IgD-negative memory B cell (primary cell): ENCODE measurements around the gene FAM20C. TPM values are rescaled to one million over a fixed set of nuclear protein-coding genes. Genes with fewer than 3 reads are reported as not detected.
"Not testable (repeated sequence)": the region's sequence is repeated elsewhere in the genome, so short reads cannot be mapped to it uniquely, and the experiment has no call there.

Experiments
- H3K27ac Mint-ChIP-seq, 3 donors: one replicate each; pipeline ENCODE4 v1.8.0; 2020 to 2022; ENCODE audit warnings: mild to moderate bottlenecking in 3 of 3, mixed read lengths in 3 of 3, moderate library complexity in 1 of 3
- H3K27me3 Mint-ChIP-seq: one replicate; pipeline ENCODE4 v1.8.0; 2021; ENCODE audit warnings: mixed read lengths
- H3K36me3 Mint-ChIP-seq: one replicate; pipeline ENCODE4 v1.8.0; 2020; ENCODE audit warnings: mild to moderate bottlenecking, mixed read lengths
- H3K4me1 Mint-ChIP-seq, 3 donors: one replicate each; pipeline ENCODE4 v1.8.0; 2020 to 2022; ENCODE audit warnings: mixed read lengths in 3 of 3, mild to moderate bottlenecking in 1 of 3
- H3K4me3 Mint-ChIP-seq, 4 donors: one replicate each; pipeline ENCODE4 v1.8.0; 2020 to 2022; ENCODE audit warnings: mild to moderate bottlenecking in 4 of 4, mixed read lengths in 4 of 4, moderate library complexity in 3 of 4
- H3K9me3 Mint-ChIP-seq, 3 donors: one replicate each; pipeline ENCODE4 v1.8.0; 2020 to 2021; ENCODE audit warnings: mixed read lengths in 3 of 3, mild to moderate bottlenecking in 1 of 3
- polyA plus RNA-seq: library from polyadenylated mRNA; unstranded; fragments of 300-500 nt; fragmentation: Illumina TruSeq; gene quantifications from one replicate; pipeline ENCODE4 v1.2.3, GENCODE V29; 2021

FAM20C gene
- polyA plus RNA-seq, 1 donor from 2014 or later, result not detected

DNA sequence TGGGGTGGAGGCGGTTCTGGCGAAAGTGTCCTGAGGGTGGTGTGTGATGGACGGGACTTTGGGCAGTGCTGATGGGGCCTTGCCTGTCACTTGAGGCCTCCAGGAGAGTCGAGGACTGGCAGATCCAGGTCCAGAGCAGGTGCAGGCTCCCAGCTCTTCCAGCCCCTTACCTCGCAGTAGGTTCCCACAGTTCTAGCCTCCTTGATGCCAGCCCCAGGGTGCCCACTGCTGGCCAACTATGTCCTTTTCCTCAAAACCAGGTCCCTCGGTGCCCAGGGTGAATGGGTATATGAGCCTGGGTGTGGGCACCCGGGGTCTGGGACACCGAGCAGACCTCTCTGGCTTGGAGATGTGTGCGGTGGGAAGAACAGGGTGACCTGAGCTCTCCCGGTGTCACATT is 8.3 kb downstream of the FAM20C start:
- Mint-ChIP-seq H3K4me3 (no peak overlapping the region), H3K9me3 (no peaks in the 10 kb centered on the region), H3K27me3 (peaks cover 6% of the 10 kb centered on the region), H3K4me1 (no peaks in the 10 kb centered on the region), H3K27ac (peak overlapping the region in 1 of 3 donors; percentile 80), H3K36me3 (peaks cover 3% of the 10 kb centered on the region)

- H3K4me3 Mint-ChIP-seq, result no peak overlapping the region
- no peaks in the 10 kb centered on the region for H3K9me3 Mint-ChIP-seq
- H3K36me3 Mint-ChIP-seq, result peaks cover 1% of the 10 kb centered on the region
- no peak overlapping the region for H3K27ac Mint-ChIP-seq
- H3K4me1 Mint-ChIP-seq, result no peaks in the 10 kb centered on the region
- no peaks in the 10 kb centered on the region for H3K27me3 Mint-ChIP-seq
Measured at GRCh38 chr7:204326-204725, 12.0 kb downstream of the FAM20C start.

- H3K36me3 Mint-ChIP-seq, result peaks cover 1% of the 10 kb centered on the region
- no peaks in the 10 kb centered on the region for H3K27me3 Mint-ChIP-seq
- H3K4me3 Mint-ChIP-seq, result no peak overlapping the region
- H3K27ac Mint-ChIP-seq, result no peak overlapping the region
- no peaks in the 10 kb centered on the region for H3K9me3 Mint-ChIP-seq
- no peaks in the 10 kb centered on the region for H3K4me1 Mint-ChIP-seq
Measured at GRCh38 chr7:205115-206010, 13.0 kb downstream of the FAM20C start.

GRCh38 chr7:206351-206750 is 14.0 kb downstream of the FAM20C start:
- H3K27ac Mint-ChIP-seq, H3K4me1 Mint-ChIP-seq, H3K4me3 Mint-ChIP-seq, H3K9me3 Mint-ChIP-seq, H3K27me3 Mint-ChIP-seq, H3K36me3 Mint-ChIP-seq: not testable (repeated sequence)

- H3K27me3 Mint-ChIP-seq, result no peaks in the 10 kb centered on the region
- H3K4me3 Mint-ChIP-seq, result no peak overlapping the region
- H3K9me3 Mint-ChIP-seq, result no peaks in the 10 kb centered on the region
- H3K27ac Mint-ChIP-seq, result no peak overlapping the region
- H3K36me3 Mint-ChIP-seq, result no peaks in the 10 kb centered on the region
- no peaks in the 10 kb centered on the region for H3K4me1 Mint-ChIP-seq
Measured at GRCh38 chr7:207418-208129, 15.2 kb downstream of the FAM20C start.

DNA sequence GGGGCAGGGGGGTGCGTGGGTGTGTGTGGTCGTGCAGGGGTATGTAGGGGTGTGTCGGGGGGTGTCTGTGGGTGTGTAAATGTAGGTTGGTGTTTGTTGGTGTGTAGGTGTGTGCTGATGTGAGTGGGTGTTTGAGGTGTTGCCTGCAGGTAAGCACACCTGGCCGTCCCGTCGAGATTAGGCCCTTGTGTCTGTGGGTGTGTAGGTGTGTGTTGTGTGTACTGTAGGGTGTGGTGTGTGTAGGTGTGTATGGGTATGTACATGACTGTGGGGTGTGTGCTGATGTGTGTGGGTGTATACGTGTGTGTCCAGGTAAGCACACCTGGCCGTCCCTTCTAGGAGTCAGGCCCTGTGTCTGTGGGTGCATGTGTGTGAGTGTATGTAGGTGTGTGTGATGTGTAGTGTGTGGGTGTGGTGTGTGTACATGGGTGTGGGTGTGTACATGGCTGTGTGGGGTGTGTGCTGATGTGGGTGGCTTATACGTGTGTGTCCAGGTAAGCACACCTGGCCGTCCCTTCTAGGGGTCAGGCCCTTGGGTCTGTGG is 15.8 kb downstream of the FAM20C start:
- no peak overlapping the region for H3K4me3 Mint-ChIP-seq
- H3K36me3 Mint-ChIP-seq, result no peaks in the 10 kb centered on the region
- H3K9me3 Mint-ChIP-seq, result no peaks in the 10 kb centered on the region
- no peak overlapping the region for H3K27ac Mint-ChIP-seq
- no peaks in the 10 kb centered on the region for H3K4me1 Mint-ChIP-seq
- no peaks in the 10 kb centered on the region for H3K27me3 Mint-ChIP-seq

- Mint-ChIP-seq H3K27ac (no peak overlapping the region), H3K4me3 (no peak overlapping the region), H3K9me3 (peaks cover 0 to 1% (median 0%) of the 10 kb centered on the region in 3 donors), H3K36me3 (no peaks in the 10 kb centered on the region), H3K27me3 (no peaks in the 10 kb centered on the region), H3K4me1 (no peaks in the 10 kb centered on the region)
Measured at GRCh38 chr7:208816-209215, 16.4 kb downstream of the FAM20C start.

GRCh38 chr7:209416-209815 is 17.0 kb downstream of the FAM20C start:
- H3K36me3 Mint-ChIP-seq, result no peaks in the 10 kb centered on the region
- H3K4me3 Mint-ChIP-seq, result no peak overlapping the region
- no peaks in the 10 kb centered on the region for H3K4me1 Mint-ChIP-seq
- H3K27me3 Mint-ChIP-seq, result no peaks in the 10 kb centered on the region
- H3K27ac Mint-ChIP-seq, result no peak overlapping the region
- H3K9me3 Mint-ChIP-seq, result peaks cover 0 to 3% (median 0%) of the 10 kb centered on the region in 3 donors

- Mint-ChIP-seq H3K4me1 (no peaks in the 10 kb centered on the region), H3K9me3 (peaks cover 0 to 3% (median 0%) of the 10 kb centered on the region in 3 donors), H3K27me3 (no peaks in the 10 kb centered on the region), H3K36me3 (no peaks in the 10 kb centered on the region), H3K27ac (no peak overlapping the region), H3K4me3 (no peak overlapping the region)
Measured at GRCh38 chr7:209906-210305, 17.5 kb downstream of the FAM20C start.

GRCh38 chr7:210401-210925 is 18.1 kb downstream of the FAM20C start:
- Mint-ChIP-seq H3K9me3 (peaks cover 0 to 3% (median 0%) of the 10 kb centered on the region in 3 donors), H3K27ac (no peak overlapping the region), H3K27me3 (no peaks in the 10 kb centered on the region), H3K36me3 (no peaks in the 10 kb centered on the region), H3K4me3 (no peak overlapping the region), H3K4me1 (no peaks in the 10 kb centered on the region)

DNA sequence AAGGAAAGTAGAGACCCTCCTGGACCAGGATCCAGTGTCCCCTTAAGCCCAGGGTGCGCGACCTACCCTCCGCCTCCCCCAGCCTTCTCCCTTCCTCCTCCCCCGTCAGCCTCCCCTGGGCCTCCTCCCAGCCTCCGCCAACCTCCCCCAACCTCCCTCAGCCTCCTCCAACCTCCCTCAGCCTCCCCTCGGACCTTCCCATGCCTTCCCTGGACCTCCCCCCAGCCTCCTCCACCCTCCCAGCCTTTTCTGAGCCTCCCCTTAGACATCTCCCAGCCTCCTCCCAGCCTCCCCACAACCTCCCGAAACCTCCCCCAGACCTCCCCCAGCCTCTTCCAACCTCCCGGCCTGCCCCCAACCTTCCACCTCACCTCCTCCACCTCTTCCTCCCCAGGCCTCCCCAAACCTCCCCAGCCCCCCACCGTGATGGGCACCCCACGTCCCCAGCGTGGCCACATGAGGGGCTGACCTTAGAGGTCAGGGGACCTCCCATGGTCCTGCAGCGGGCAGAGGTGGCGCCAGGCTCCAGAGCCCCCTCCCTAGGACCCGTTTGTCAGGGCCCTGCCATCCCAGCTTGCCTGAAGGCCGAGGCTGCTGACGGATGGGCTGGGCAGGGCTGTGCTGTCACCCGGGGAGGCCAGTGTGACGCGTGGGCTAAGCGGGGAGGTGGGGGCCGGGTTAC is 18.8 kb downstream of the FAM20C start:
- Mint-ChIP-seq H3K36me3 (no peaks in the 10 kb centered on the region), H3K4me1 (no peaks in the 10 kb centered on the region), H3K4me3 (peak overlapping the region in 1 of 4 donors; percentile 60), H3K9me3 (peaks cover 0 to 3% (median 0%) of the 10 kb centered on the region in 3 donors), H3K27me3 (no peaks in the 10 kb centered on the region), H3K27ac (no peak overlapping the region)

- Mint-ChIP-seq H3K9me3 (peaks cover 0 to 3% (median 0%) of the 10 kb centered on the region in 3 donors), H3K36me3 (no peaks in the 10 kb centered on the region), H3K4me3 (peak overlapping the region in 1 of 4 donors; percentile 60), H3K27me3 (no peaks in the 10 kb centered on the region), H3K27ac (no peak overlapping the region), H3K4me1 (no peaks in the 10 kb centered on the region)
Measured at GRCh38 chr7:211715-212058, 19.3 kb downstream of the FAM20C start.

DNA sequence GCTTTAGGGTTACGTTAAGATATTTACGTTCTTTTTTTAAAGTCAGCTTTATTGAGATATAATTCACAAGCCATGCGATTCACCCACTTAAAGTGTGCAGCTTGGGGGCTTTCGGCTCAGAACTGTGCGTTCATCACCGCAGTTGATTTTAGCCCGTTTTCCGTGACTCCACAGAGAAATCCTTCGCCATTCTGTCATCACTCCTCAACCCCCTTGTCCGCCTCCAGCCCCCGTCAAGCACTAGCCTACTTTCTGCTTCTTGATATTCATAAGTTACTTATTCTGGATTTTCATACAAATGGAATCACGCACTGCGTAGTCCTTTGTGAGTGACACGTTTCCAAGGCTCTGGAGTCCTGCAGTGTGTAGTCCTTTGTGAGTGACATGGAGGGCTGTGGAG is 20.4 kb downstream of the FAM20C start:
- no peak overlapping the region for H3K4me3 Mint-ChIP-seq
- no peaks in the 10 kb centered on the region for H3K27me3 Mint-ChIP-seq
- peaks cover 0 to 3% (median 0%) of the 10 kb centered on the region in 3 donors for H3K9me3 Mint-ChIP-seq
- no peak overlapping the region for H3K27ac Mint-ChIP-seq
- H3K4me1 Mint-ChIP-seq, result no peaks in the 10 kb centered on the region
- no peaks in the 10 kb centered on the region for H3K36me3 Mint-ChIP-seq

GRCh38 chr7:213324-213993 is 21.1 kb downstream of the FAM20C start:
- no peak overlapping the region for H3K27ac Mint-ChIP-seq
- H3K36me3 Mint-ChIP-seq, result no peaks in the 10 kb centered on the region
- no peaks in the 10 kb centered on the region for H3K27me3 Mint-ChIP-seq
- H3K9me3 Mint-ChIP-seq, result peaks cover 0 to 3% (median 0%) of the 10 kb centered on the region in 3 donors
- no peak overlapping the region for H3K4me3 Mint-ChIP-seq
- no peaks in the 10 kb centered on the region for H3K4me1 Mint-ChIP-seq
